Breast epithelium (tissue), 3 donors: ENCODE data around the gene FAM151B.

ENCODE experiments used
- POLR2A ChIP-seq: fragments of 450-650 bp; IDR thresholded peaks from one replicate; pipeline ENCODE4 v1.6.1; 2016; ENCODE audit warnings: antibody characterized with exemption, mild to moderate bottlenecking, moderate library complexity
- POLR2AphosphoS5 ChIP-seq, 3 donors: sonication (generic); formaldehyde crosslinking; IDR thresholded peaks; one replicate each; pipeline ENCODE4 v1.6.1; 2017; ENCODE audit warnings: antibody characterized with exemption in 3 of 3

GRCh38 chr5:80540691-80541090, 52.8 kb downstream of the FAM151B start:
- TF ChIP-seq POLR2AphosphoS5 (IDR thresholded peaks at IDR 0.05): no peak
- TF ChIP-seq POLR2A: no peak
